WERI-Rb-1 (cell line): ENCODE results near the gene COX5A.
A peak's percentile ranks its signal among the peaks of the same experiment; 100 is the strongest.

ENCODE experiments used
- DNase-seq: peaks from one replicate; pipeline ENCODE4 v3.0.0-alpha.2; 2020
- H3K27ac ChIP-seq: fragments of 250-450 bp; sonication (Bioruptor Pico); 2 replicates; pipeline ENCODE4 v1.5.1; 2020; ENCODE audit warnings: mild to moderate bottlenecking, moderate library complexity
- H3K27me3 ChIP-seq: fragments of 250-450 bp; sonication (Bioruptor Pico); 2 replicates; pipeline ENCODE4 v1.5.1; 2021; ENCODE audit warnings: mild to moderate bottlenecking, low read depth, moderate library complexity; ENCODE audit not compliant: insufficient read depth, severe bottlenecking
- H3K36me3 ChIP-seq: fragments of 250-450 bp; sonication (Bioruptor Pico); 2 replicates; pipeline ENCODE4 v1.5.1; 2020; ENCODE audit warnings: mild to moderate bottlenecking, moderate library complexity
- H3K4me3 ChIP-seq: 2 replicates; pipeline ENCODE4 v1.5.1; 2011; ENCODE audit warnings: low read depth, mild to moderate bottlenecking, control low read depth, low read length
- H3K9me3 ChIP-seq: fragments of 250-450 bp; sonication (Bioruptor Pico); 2 replicates; pipeline ENCODE4 v1.5.1; 2021; ENCODE audit warnings: mild to moderate bottlenecking, moderate library complexity; ENCODE audit not compliant: severe bottlenecking
- TF ChIP-seq, protein P1 (sequence below): IDR thresholded peaks from 2 replicates; pipeline ENCODE4 v1.5.1; 2011; ENCODE audit warnings: low read depth, mild to moderate bottlenecking, control low read depth, inconsistent platforms, low read length

Gene COX5A

DNA sequence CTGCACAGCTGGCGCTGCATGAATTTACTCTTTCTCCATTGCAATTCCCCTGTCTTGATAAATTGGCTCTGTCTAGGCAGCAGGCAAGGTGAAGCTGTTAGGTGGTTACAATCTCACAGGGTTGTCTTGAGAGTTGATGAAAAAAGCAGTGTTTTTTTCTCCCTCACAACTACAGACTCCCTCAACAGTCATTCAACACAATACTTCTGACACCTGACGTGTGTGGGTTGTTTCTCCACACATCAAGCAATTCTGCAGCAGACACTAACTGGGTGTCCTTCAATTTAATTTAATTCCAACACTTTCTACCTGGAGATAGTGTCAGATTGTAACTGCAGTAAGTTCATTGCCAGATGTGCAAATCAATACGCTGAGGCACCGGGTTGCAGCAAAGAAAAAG lies 59.6 kb downstream of the COX5A start:
- no peak for DNase-seq
- Histone ChIP-seq H3K4me3 (no peak overlapping the region), H3K36me3 (no peaks in the 10 kb centered on the region), H3K27me3 (no peaks in the 10 kb centered on the region), H3K27ac (no peak overlapping the region), H3K9me3 (peaks cover 3% of the 10 kb centered on the region)
- TF ChIP-seq, protein P1, sequence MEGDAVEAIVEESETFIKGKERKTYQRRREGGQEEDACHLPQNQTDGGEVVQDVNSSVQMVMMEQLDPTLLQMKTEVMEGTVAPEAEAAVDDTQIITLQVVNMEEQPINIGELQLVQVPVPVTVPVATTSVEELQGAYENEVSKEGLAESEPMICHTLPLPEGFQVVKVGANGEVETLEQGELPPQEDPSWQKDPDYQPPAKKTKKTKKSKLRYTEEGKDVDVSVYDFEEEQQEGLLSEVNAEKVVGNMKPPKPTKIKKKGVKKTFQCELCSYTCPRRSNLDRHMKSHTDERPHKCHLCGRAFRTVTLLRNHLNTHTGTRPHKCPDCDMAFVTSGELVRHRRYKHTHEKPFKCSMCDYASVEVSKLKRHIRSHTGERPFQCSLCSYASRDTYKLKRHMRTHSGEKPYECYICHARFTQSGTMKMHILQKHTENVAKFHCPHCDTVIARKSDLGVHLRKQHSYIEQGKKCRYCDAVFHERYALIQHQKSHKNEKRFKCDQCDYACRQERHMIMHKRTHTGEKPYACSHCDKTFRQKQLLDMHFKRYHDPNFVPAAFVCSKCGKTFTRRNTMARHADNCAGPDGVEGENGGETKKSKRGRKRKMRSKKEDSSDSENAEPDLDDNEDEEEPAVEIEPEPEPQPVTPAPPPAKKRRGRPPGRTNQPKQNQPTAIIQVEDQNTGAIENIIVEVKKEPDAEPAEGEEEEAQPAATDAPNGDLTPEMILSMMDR: no peak

DNA sequence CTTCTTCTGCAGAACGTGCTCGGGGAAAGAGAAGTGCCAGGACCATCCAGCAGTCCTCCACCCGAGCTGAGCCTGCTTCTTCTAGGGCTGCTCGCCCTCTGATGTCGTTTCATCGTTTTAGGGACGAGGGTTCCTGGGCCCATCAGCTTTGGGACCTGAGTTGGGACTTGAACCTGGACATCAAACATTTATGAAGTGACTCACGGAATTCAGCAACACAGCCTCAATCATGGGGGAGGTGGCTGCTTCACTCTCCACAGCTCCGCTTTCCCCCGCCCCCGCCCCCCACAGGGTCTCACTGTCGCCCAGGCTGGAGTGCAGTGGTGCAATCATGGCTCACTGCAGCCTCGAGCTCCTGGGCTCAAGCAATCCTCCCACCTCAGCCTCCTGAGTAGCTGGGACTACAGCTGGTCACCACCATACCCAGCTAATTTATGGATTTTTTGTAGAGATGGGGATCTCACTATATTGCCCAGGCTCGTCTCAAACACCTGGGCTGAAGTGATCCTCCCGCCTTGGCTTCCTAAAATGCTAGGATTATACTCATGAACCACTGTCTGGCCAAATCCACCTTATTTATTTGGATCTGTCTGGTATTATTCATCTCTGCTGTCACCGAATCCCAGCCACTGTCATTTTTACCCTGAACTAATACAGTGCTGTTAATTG lies 64.0 kb downstream of the COX5A start:
- peaks cover 6% of the 10 kb centered on the region for H3K36me3 ChIP-seq
- TF ChIP-seq, protein P1: no peak
- peak overlapping the region; percentile 85 for H3K4me3 ChIP-seq
- H3K9me3 ChIP-seq: no peaks in the 10 kb centered on the region
- no peaks in the 10 kb centered on the region for H3K27me3 ChIP-seq
- H3K27ac ChIP-seq: peak overlapping the region; percentile 54; the same call in 1 of the 2 replicates
- peak; percentile 36 for DNase-seq

DNA sequence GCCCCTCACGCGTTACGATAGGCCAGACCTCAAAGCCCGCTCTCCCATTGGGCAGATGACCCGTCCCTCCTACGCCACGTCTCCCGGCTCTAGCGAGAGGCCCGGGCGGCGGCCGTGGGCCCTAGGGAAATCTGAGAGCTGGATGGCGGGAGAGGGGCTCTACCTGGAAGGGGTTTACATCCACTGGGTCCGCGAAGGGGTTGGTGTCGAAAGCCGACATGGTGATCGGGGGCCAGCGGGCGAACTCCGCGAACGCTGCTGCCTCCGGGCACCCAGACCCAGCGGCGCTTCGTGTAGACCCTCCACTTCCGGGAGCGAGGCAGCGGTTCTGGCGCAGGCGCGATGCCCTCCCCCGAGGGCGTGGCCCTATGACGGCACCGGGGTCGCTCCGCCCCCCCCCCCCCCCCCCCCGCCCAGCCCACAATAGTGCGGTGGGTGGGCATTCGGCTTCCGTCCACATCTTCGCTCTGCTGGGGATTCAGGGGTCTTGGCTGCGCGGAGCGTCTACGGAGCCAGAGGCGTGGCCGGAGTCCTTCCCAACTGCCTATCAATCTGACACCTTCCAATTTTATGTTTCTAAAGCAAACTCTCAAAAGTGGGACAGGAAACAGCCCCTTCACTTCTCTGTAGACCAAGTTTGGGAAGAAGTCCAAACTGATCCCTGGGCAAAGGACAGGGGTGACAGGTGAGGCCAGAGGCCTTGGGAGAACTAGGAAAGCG lies 64.7 kb downstream of the COX5A start, which contains the start of gene SCAMP2:
Gene SCAMP2 (minus strand): TSS at position 330 of the 720 bp plus-strand sequence. CDS start 110 bp downstream, at position 220.
- DNase-seq: peak; percentile 95
- Histone ChIP-seq H3K27me3 (no peaks in the 10 kb centered on the region), H3K27ac (peak within 1 kb of the TSS; percentile 98), H3K4me3 (peak within 1 kb of the TSS; percentile 85), H3K36me3 (peaks cover 13% of the 10 kb centered on the region), H3K9me3 (no peaks in the 10 kb centered on the region)
- TF ChIP-seq, protein P1: no peak

DNA sequence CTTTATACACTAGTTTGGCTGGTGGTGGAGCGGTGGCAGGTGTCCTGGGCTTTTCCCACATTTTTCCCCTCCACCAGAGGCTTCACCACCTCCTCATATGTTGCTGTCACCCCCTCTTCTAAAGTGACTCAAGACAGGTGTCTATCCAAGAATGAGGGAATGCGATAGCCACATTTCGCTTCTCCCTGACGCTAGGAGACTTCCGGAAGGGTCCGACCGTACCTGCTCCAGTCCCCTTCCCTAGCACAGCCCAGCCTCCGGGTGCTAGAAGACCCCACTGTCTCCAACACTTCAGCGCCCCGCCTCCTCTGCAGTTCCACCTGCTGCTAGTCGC lies 65.2 kb downstream of the COX5A start:
- H3K36me3 ChIP-seq: peaks cover 19% of the 10 kb centered on the region
- peak overlapping the region; percentile 98 for H3K27ac ChIP-seq
- H3K9me3 ChIP-seq: no peaks in the 10 kb centered on the region
- H3K4me3 ChIP-seq: peak overlapping the region; percentile 85
- H3K27me3 ChIP-seq: no peaks in the 10 kb centered on the region
- no peak for DNase-seq
- TF ChIP-seq, protein P1: no peak

DNA sequence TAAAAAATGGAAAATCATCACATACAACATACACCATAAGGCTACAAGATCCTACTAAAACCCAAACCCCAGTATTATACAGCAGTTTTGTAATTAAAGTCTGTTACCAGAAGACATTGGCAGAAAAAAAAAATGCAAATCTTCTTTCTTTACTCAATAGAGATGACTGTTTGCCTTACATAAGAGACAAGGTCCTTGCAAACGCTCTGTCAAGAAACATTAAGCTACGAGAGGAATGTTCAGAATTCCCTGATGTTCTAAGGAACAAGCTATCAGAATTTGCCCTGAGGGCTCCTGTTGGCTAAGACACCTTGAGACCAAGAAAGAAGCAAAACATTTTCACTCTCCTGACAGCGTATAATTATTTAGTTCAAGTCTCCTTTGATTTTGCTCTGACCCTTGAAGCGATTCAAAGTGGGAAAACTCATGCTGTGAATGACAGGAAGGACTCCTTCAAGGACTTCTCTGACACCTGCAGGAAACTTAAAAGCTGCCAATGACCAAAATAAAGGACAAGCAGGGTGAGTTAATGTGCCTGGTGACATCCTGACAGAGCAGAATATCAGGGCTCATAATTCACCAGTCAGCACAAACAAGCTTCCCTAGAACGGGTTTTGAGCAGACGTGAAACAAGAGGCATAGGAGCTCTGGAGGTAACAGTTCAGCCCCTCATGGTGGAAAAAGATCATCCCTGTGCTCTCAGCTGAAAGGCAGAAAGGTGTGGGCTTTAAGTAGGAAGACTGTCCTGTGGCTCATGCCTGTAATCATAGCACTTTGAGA lies 67.2 kb downstream of the COX5A start:
- Histone ChIP-seq H3K27ac (no peak overlapping the region), H3K4me3 (no peak overlapping the region), H3K36me3 (peaks cover 19% of the 10 kb centered on the region), H3K27me3 (no peaks in the 10 kb centered on the region), H3K9me3 (no peaks in the 10 kb centered on the region)
- TF ChIP-seq, protein P1: no peak
- no peak for DNase-seq
